Liver (tissue), 9 donors: ENCODE data around the gene CITED1. TPM values are rescaled to one million over a fixed set of nuclear protein-coding genes. Genes with fewer than 3 reads are reported as not detected.

Source experiments
- DNase-seq: peaks from one replicate; pipeline ENCODE4 v3.0.0-alpha.2; 2017; ENCODE audit warnings: low spot score
- H3K27ac ChIP-seq, 2 donors: one replicate each; pipeline ENCODE4 v1.7.0; 2013; ENCODE audit warnings: inconsistent platforms in 2 of 2, low read length in 2 of 2, control low read depth in 1 of 2, low read depth in 1 of 2, mild to moderate bottlenecking in 1 of 2
- H3K27me3 ChIP-seq, 4 donors: one replicate each; pipeline versions ENCODE4 v1.6.1 to v1.7.0; 2013; ENCODE audit warnings: low read length in 3 of 4, inconsistent platforms in 1 of 4, mild to moderate bottlenecking in 1 of 4, moderate library complexity in 1 of 4; ENCODE audit not compliant: control insufficient read depth in 4 of 4, insufficient read depth in 4 of 4
- H3K36me3 ChIP-seq, 4 donors: one replicate each; pipeline versions ENCODE4 v1.6.1 to v1.7.0; 2013; ENCODE audit warnings: low read length in 3 of 4, mild to moderate bottlenecking in 3 of 4, low read depth in 1 of 4, moderate library complexity in 1 of 4; ENCODE audit not compliant: control insufficient read depth in 4 of 4, insufficient read depth in 3 of 4
- H3K4me1 ChIP-seq, 4 donors: one replicate each; pipeline versions ENCODE4 v1.6.1 to v1.7.0; 2013; ENCODE audit warnings: low read length in 3 of 4, mild to moderate bottlenecking in 3 of 4, moderate library complexity in 1 of 4; ENCODE audit not compliant: control insufficient read depth in 4 of 4, insufficient read depth in 4 of 4
- H3K4me3 ChIP-seq, 3 donors: one replicate each; pipeline versions ENCODE4 v1.6.1 to v1.7.0; 2013; ENCODE audit warnings: low read length in 3 of 3, control low read depth in 1 of 3, low read depth in 1 of 3, mild to moderate bottlenecking in 1 of 3
- H3K9ac ChIP-seq, 2 donors: one replicate each; pipeline ENCODE4 v1.7.0; 2013; ENCODE audit warnings: low read length in 2 of 2, mild to moderate bottlenecking in 2 of 2, moderate library complexity in 2 of 2, control low read depth in 1 of 2, low read depth in 1 of 2
- H3K9me3 ChIP-seq, 4 donors: one replicate each; pipeline versions ENCODE4 v1.6.1 to v1.7.0; 2013; ENCODE audit warnings: low read length in 3 of 4; ENCODE audit not compliant: control insufficient read depth in 4 of 4
- ATF3 ChIP-seq: IDR thresholded peaks from 2 replicates; pipeline ENCODE4 v1.6.1; 2016; ENCODE audit warnings: antibody characterized with exemption
- FOXA1 ChIP-seq: IDR thresholded peaks from 2 replicates; pipeline ENCODE4 v1.6.1; 2016; ENCODE audit warnings: antibody characterized with exemption
- GABPA ChIP-seq, 2 donors: IDR thresholded peaks in 1 of 2; conservative IDR thresholded peaks in 1 of 2; 2 replicates each; pipeline ENCODE4 v1.6.1; 2016; ENCODE audit warnings: antibody characterized with exemption in 2 of 2, mild to moderate bottlenecking in 1 of 2, moderate library complexity in 1 of 2
- HNF4A ChIP-seq, 2 donors: conservative IDR thresholded peaks; 2 replicates each; pipeline ENCODE4 v1.6.1; 2016; ENCODE audit warnings: antibody characterized with exemption in 2 of 2, mild to moderate bottlenecking in 2 of 2
- JUND ChIP-seq, 2 donors: IDR thresholded peaks; 2 replicates each; pipeline ENCODE4 v1.6.1; 2016; ENCODE audit warnings: antibody characterized with exemption in 2 of 2
- RAD21 ChIP-seq, 2 donors: IDR thresholded peaks; 2 replicates each; pipeline ENCODE4 v1.6.1; 2016; ENCODE audit warnings: antibody characterized with exemption in 2 of 2, mild to moderate bottlenecking in 2 of 2
- RXRA ChIP-seq, 2 donors: IDR thresholded peaks; 2 replicates each; pipeline ENCODE4 v1.6.1; 2017 to 2018; ENCODE audit warnings: antibody characterized with exemption in 2 of 2, mild to moderate bottlenecking in 1 of 2
- WGBS: extraction: QIAGEN DNeasy Blood & Tissue Kit; methylation state at CpG from one replicate; pipeline ENCODE4 v1.1.7; 2013; 5-methylcytosine and 5-hydroxymethylcytosine counted together
- polyA plus RNA-seq, 2 donors: library from polyadenylated mRNA; stranded (reverse) in 1 of 2; unstranded in 1 of 2; fragments of 200-250 nt in 1 of 2; fragments of >200 nt in 1 of 2; fragmentation: Nextera tagmentation in 1 of 2; extraction: Ambion mirVana in 1 of 2; gene quantifications; one replicate each; pipeline versions ENCODE4 v1.2.1 to v1.2.3, GENCODE V29; 2013 to 2015
- total RNA-seq, 2 donors: library from RNA; depleted of rRNA; stranded (reverse); fragments of >200 nt; gene quantifications; one replicate each; pipeline ENCODE4 v1.2.3, GENCODE V29; 2014
- TF ChIP-seq, protein P1 (sequence below): IDR thresholded peaks from 2 replicates; pipeline ENCODE4 v1.6.1; 2016; ENCODE audit warnings: antibody characterized with exemption, mild to moderate bottlenecking
- TF ChIP-seq, protein P2 (sequence below): IDR thresholded peaks from 2 replicates; pipeline ENCODE4 v1.6.1; 2016; ENCODE audit warnings: antibody characterized with exemption
- donor health status: healthy.
- donor health status: healthy.
- donor health status: healthy.
- donor health status: healthy.
- donor health status: healthy.

Gene CITED1
- total and polyA plus RNA-seq, 4 donors = 0.09 TPM; not detected in 3

DNA sequence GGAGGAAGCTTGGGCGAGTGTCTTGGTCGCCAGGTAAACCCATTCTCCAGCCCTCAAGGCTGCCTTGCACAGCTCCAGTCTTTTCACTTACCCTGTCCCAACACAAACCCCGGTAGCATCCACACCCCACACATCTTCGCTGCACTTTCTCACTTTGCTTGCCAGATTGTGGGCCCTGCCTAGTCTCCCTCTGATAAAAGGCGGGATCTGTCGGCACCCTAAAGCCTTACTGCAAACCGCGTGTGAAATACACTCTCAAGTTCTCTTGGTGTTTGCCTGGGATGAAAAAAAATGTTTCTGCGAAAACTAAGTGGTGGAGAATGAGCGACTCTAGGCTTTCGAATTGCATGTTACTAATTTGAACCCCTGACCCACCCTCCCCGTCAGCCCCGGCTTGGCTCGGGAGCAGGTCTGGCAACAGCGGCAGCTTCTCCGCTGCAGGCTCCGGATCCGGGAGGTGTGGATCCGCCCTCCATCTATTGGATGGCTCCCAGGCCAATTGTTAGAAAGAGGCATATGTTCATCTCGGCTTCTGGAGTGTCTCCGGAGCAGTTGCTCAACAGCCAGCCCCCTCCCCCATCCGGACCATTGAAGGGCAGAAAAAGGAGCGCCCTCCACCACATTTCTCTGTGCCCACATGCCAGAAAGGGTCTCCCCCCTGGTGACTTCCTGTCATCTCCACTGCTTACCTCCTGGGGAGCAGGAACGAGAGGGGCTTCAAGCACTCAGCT is 3.0 kb upstream of the CITED1 start:
- DNase-seq = peak; percentile 48
- peaks cover 0 to 12% (median 0%) of the 10 kb centered on the region in 4 donors for H3K27me3 ChIP-seq
- WGBS = 2% methylated on average over 24 of the region's 24 CpGs
- H3K4me3 ChIP-seq = peak overlapping the region in 2 of 3 donors; percentile 1 to 43
- TF ChIP-seq, protein P1, sequence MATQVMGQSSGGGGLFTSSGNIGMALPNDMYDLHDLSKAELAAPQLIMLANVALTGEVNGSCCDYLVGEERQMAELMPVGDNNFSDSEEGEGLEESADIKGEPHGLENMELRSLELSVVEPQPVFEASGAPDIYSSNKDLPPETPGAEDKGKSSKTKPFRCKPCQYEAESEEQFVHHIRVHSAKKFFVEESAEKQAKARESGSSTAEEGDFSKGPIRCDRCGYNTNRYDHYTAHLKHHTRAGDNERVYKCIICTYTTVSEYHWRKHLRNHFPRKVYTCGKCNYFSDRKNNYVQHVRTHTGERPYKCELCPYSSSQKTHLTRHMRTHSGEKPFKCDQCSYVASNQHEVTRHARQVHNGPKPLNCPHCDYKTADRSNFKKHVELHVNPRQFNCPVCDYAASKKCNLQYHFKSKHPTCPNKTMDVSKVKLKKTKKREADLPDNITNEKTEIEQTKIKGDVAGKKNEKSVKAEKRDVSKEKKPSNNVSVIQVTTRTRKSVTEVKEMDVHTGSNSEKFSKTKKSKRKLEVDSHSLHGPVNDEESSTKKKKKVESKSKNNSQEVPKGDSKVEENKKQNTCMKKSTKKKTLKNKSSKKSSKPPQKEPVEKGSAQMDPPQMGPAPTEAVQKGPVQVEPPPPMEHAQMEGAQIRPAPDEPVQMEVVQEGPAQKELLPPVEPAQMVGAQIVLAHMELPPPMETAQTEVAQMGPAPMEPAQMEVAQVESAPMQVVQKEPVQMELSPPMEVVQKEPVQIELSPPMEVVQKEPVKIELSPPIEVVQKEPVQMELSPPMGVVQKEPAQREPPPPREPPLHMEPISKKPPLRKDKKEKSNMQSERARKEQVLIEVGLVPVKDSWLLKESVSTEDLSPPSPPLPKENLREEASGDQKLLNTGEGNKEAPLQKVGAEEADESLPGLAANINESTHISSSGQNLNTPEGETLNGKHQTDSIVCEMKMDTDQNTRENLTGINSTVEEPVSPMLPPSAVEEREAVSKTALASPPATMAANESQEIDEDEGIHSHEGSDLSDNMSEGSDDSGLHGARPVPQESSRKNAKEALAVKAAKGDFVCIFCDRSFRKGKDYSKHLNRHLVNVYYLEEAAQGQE = no peak
- TF ChIP-seq ATF3 = no peak
- TF ChIP-seq, protein P2, sequence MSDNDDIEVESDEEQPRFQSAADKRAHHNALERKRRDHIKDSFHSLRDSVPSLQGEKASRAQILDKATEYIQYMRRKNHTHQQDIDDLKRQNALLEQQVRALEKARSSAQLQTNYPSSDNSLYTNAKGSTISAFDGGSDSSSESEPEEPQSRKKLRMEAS = peak; percentile 32
- no peak overlapping the region for H3K9ac ChIP-seq
- no peak overlapping the region for H3K27ac ChIP-seq
- no peaks in the 10 kb centered on the region for H3K36me3 ChIP-seq
- peaks cover 6 to 39% (median 23%) of the 10 kb centered on the region in 4 donors for H3K4me1 ChIP-seq
- H3K9me3 ChIP-seq = no peaks in the 10 kb centered on the region

- Histone ChIP-seq H3K27me3 (peaks cover 0 to 12% (median 0%) of the 10 kb centered on the region in 4 donors), H3K9me3 (no peaks in the 10 kb centered on the region), H3K4me3 (peak overlapping the region in 1 of 3 donors; percentile 17), H3K9ac (no peak overlapping the region), H3K27ac (no peak overlapping the region), H3K36me3 (no peaks in the 10 kb centered on the region), H3K4me1 (peaks cover 6 to 39% (median 23%) of the 10 kb centered on the region in 4 donors)
- TF ChIP-seq, protein P2 = no peak
- no peak for TF ChIP-seq GABPA (IDR thresholded peaks at IDR 0.05 in 1 of 2, conservative IDR thresholded peaks at IDR 0.05 in 1 of 2)
- TF ChIP-seq FOXA1 = no peak
- no peak for TF ChIP-seq HNF4A (conservative IDR thresholded peaks at IDR 0.05)
- TF ChIP-seq RAD21 (IDR thresholded peaks at IDR 0.05) = no peak
- TF ChIP-seq, protein P1 = no peak
- no peak for TF ChIP-seq ATF3
- no peak for TF ChIP-seq RXRA (IDR thresholded peaks at IDR 0.05)
- TF ChIP-seq JUND (IDR thresholded peaks at IDR 0.05) = no peak
- 6% methylated on average over 11 of the region's 11 CpGs for WGBS
- no peak for DNase-seq
Observed at GRCh38 chrX:72308209-72308565, 2.5 kb upstream of the CITED1 start.
